PC-3 (cell line): Measurements from ENCODE around the gene IMPACT. TPM values are rescaled to one million over a fixed set of nuclear protein-coding genes. Genes with fewer than 3 reads are reported as not detected.
A peak's percentile ranks its signal among the peaks of the same experiment; 100 is the strongest.

Source experiments
- ATAC-seq: fragments of 200-7000 bp; cut with Tn5 transposase; 2 replicates; pipeline ENCODE4 v1.9.1; 2020; ENCODE audit warnings: mild to moderate bottlenecking, moderate library complexity
- BruUV-seq: library from RNA; stranded (reverse); fragments of 400-500 nt; replicated peaks from 2 replicates; lab custom pipeline; 2021; lab: Mats Ljungman, UMichigan
- CTCF ChIA-PET: fragments of 300-600 bp; sonication (Branson Sonifier 250); formaldehyde crosslinking; loops from one replicate; lab custom pipeline; 2022; ENCODE audit warnings: antibody characterized with exemption; lab: Charles Lee
- POLR2A ChIA-PET: fragments of 300-600 bp; sonication (Branson Sonifier 250); formaldehyde crosslinking; loops from one replicate; lab custom pipeline; 2022; ENCODE audit warnings: antibody characterized with exemption; ENCODE audit not compliant: unreplicated experiment; lab: Charles Lee
- DNase-seq: peaks from one replicate; pipeline ENCODE4 v3.0.0-alpha.2; 2015
- H2AFZ ChIP-seq: fragments of 300-600 bp; sonication (generic); 2 replicates; pipeline ENCODE4 v1.6.0; 2016; ENCODE audit warnings: antibody characterized with exemption, low read length
- H3F3A ChIP-seq: fragments of 300-600 bp; sonication (generic); one replicate; pipeline ENCODE4 v1.6.0; 2017; ENCODE audit warnings: antibody characterized with exemption, low read length, control low read depth, mild to moderate bottlenecking; ENCODE audit not compliant: unreplicated experiment
- H3K27ac ChIP-seq: fragments of 300-600 bp; sonication (generic); 2 replicates; pipeline ENCODE4 v1.5.1; 2016; ENCODE audit warnings: mild to moderate bottlenecking, low read length
- H3K27me3 ChIP-seq: fragments of 300-600 bp; sonication (generic); 2 replicates; pipeline ENCODE4 v1.6.1; 2016; ENCODE audit warnings: low read length, mixed read lengths
- H3K36me3 ChIP-seq: fragments of 300-600 bp; sonication (generic); 2 replicates; pipeline ENCODE4 v1.6.1; 2016; ENCODE audit warnings: low read depth, mixed run types, low read length, mixed read lengths
- H3K4me1 ChIP-seq: fragments of 300-600 bp; sonication (generic); 2 replicates; pipeline ENCODE4 v1.5.1; 2016; ENCODE audit warnings: low read length; ENCODE audit not compliant: insufficient read depth
- H3K4me2 ChIP-seq: fragments of 300-600 bp; sonication (generic); 2 replicates; pipeline ENCODE4 v1.6.0; 2016; ENCODE audit warnings: low read length
- H3K4me3 ChIP-seq: fragments of 300-600 bp; sonication (generic); 2 replicates; pipeline ENCODE4 v1.5.1; 2016; ENCODE audit warnings: mild to moderate bottlenecking, low read length, mixed read lengths
- H3K79me2 ChIP-seq: fragments of 300-600 bp; sonication (generic); 2 replicates; pipeline ENCODE4 v1.6.1; 2017; ENCODE audit warnings: low read length, mixed read lengths
- H3K9ac ChIP-seq: fragments of 300-600 bp; sonication (generic); 2 replicates; pipeline ENCODE4 v1.6.0; 2016; ENCODE audit warnings: mild to moderate bottlenecking, low read length
- H3K9me2 ChIP-seq: fragments of 300-600 bp; sonication (generic); replicated peaks from 2 replicates; pipeline ENCODE4 v1.6.1; 2016; ENCODE audit warnings: mixed run types, low read length, mixed read lengths
- H3K9me3 ChIP-seq: fragments of 300-600 bp; sonication (generic); 2 replicates; pipeline ENCODE4 v1.6.1; 2016; ENCODE audit warnings: low read length, mixed read lengths
- H4K20me1 ChIP-seq: fragments of 300-600 bp; sonication (generic); 2 replicates; pipeline ENCODE4 v1.6.1; 2016; ENCODE audit warnings: low read length, mixed read lengths
- CTCF ChIP-seq: fragments of 300-600 bp; sonication (generic); conservative IDR thresholded peaks from 2 replicates; pipeline ENCODE4 v1.5.1; 2017; ENCODE audit warnings: antibody characterized with exemption, low read depth, mild to moderate bottlenecking, low read length
- EZH2 ChIP-seq: fragments of 300-600 bp; sonication (generic); IDR thresholded peaks from one replicate; pipeline ENCODE4 v1.6.1; 2017; ENCODE audit warnings: antibody characterized with exemption, mild to moderate bottlenecking, low read length; ENCODE audit not compliant: unreplicated experiment
- EZH2phosphoT487 ChIP-seq: fragments of 300-600 bp; sonication (generic); IDR thresholded peaks from 2 replicates; pipeline ENCODE4 v1.6.1; 2018; ENCODE audit warnings: mild to moderate bottlenecking, antibody characterized with exemption, low read length, borderline replicate concordance
- intact Hi-C: fragments of 100-400 bp; cut with micrococcal nuclease; formaldehyde crosslinking; loops from 2 replicates; pipeline ENCODE4 v1.9.0; 2023
- total RNA-seq: library from RNA; depleted of rRNA; stranded (reverse); fragments of >200 nt; gene quantifications from 2 replicates; pipeline ENCODE4 v1.2.3, GENCODE V29; 2014

The IMPACT gene
- total RNA-seq, 1 experiment from 2014 or later: 19.9 TPM

GRCh38 chr18:24388957-24389356 lies 37.5 kb upstream of the IMPACT start:
- DNase-seq: no peak
- Histone ChIP-seq H3K4me1 (no peaks in the 10 kb centered on the region), H3K9ac (no peak overlapping the region), H3K36me3 (no peaks in the 10 kb centered on the region), H3K79me2 (no peaks in the 10 kb centered on the region), H3F3A (no peaks in the 10 kb centered on the region), H4K20me1 (no peaks in the 10 kb centered on the region), H3K4me2 (no peak overlapping the region), H3K27me3 (no peaks in the 10 kb centered on the region), H3K27ac (no peak overlapping the region), H3K9me3 (no peaks in the 10 kb centered on the region), H3K9me2 (no peaks in the 10 kb centered on the region), H2AFZ (no peak overlapping the region), H3K4me3 (no peak overlapping the region)
- BruUV-seq: no TSS peak
- CTCF ChIA-PET: no interaction called here
- TF ChIP-seq EZH2 (no peak), EZH2phosphoT487 (no peak), CTCF (no peak)
- POLR2A ChIA-PET: no interaction called here
- intact Hi-C loops: no loop called here
- ATAC-seq: no peak

- no TSS peak for BruUV-seq
- H3K4me1 ChIP-seq: peaks cover 20% of the 10 kb centered on the region
Measured at GRCh38 chr18:24395049-24395795, 31.2 kb upstream of the IMPACT start.

More at GRCh38 chr18:24395049-24395795, 31.2 kb upstream of the IMPACT start:
- Histone ChIP-seq H3F3A (no peaks in the 10 kb centered on the region), H4K20me1 (no peaks in the 10 kb centered on the region), H3K4me2 (peak overlapping the region; percentile 32), H3K9ac (no peak overlapping the region), H3K79me2 (peaks cover 20% of the 10 kb centered on the region; the same call in 1 of the 2 replicates), H3K9me3 (no peaks in the 10 kb centered on the region), H2AFZ (no peak overlapping the region), H3K9me2 (no peaks in the 10 kb centered on the region), H3K4me3 (no peak overlapping the region), H3K36me3 (no peaks in the 10 kb centered on the region), H3K27ac (no peak overlapping the region), H3K27me3 (no peaks in the 10 kb centered on the region)
- TF ChIP-seq EZH2phosphoT487 (no peak), EZH2 (no peak), CTCF (no peak)
- DNase-seq: peak; percentile 9
- ATAC-seq: no peak
- POLR2A ChIA-PET: no interaction called here
- intact Hi-C loops: loop anchor here (5.0 kb wide), 1 partner anchor 957 kb away; the partner anchor contains the start of gene ZNF521
- CTCF ChIA-PET: interaction anchor here (0.6 kb wide), 1 partner anchor 65 kb away, joined by 3 read pairs; no protein-coding TSS in a partner anchor
